Measurements from ENCODE around the gene AHNAK2.
"Not testable (repeated sequence)": the region's sequence is repeated elsewhere in the genome, so short reads cannot be mapped to it uniquely, and the experiment has no call there.

Gene AHNAK2

DNA sequence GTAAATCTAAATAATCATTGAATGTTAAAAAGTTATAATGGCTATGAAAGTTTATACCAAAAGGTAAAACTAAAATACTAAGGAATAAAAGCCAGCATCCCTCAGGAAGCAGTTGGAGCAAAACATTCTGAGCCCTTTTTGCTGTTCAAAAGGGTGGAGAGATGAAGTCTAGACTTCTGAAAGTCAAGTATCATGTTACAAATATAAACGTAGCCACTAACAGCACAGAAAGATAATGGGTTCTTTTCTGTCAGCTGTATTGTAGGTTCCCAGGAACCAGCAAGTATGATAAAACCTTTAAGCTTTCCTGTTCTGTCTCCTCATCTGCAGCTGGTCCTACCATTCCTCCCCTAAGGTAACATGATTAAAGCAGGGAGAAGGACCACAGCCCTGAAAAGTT, 69.9 kb downstream of the AHNAK2 start:
- Mint-ChIP-seq H3K27ac (no peak overlapping the region), H3K27me3 (ENCODE audit: low read depth, poor library complexity) (peaks cover 79% of the 10 kb centered on the region), H3K9me3 (peaks cover 70% of the 10 kb centered on the region), H3K4me1 (peaks cover 8% of the 10 kb centered on the region), H3K4me3 (no peak overlapping the region), H3K36me3 (ENCODE audit: low read depth) (peaks cover 11% of the 10 kb centered on the region)
- DNase-seq: no peak
- TF ChIP-seq, protein P1, sequence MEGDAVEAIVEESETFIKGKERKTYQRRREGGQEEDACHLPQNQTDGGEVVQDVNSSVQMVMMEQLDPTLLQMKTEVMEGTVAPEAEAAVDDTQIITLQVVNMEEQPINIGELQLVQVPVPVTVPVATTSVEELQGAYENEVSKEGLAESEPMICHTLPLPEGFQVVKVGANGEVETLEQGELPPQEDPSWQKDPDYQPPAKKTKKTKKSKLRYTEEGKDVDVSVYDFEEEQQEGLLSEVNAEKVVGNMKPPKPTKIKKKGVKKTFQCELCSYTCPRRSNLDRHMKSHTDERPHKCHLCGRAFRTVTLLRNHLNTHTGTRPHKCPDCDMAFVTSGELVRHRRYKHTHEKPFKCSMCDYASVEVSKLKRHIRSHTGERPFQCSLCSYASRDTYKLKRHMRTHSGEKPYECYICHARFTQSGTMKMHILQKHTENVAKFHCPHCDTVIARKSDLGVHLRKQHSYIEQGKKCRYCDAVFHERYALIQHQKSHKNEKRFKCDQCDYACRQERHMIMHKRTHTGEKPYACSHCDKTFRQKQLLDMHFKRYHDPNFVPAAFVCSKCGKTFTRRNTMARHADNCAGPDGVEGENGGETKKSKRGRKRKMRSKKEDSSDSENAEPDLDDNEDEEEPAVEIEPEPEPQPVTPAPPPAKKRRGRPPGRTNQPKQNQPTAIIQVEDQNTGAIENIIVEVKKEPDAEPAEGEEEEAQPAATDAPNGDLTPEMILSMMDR (IDR thresholded peaks at IDR 0.05): no peak

DNA sequence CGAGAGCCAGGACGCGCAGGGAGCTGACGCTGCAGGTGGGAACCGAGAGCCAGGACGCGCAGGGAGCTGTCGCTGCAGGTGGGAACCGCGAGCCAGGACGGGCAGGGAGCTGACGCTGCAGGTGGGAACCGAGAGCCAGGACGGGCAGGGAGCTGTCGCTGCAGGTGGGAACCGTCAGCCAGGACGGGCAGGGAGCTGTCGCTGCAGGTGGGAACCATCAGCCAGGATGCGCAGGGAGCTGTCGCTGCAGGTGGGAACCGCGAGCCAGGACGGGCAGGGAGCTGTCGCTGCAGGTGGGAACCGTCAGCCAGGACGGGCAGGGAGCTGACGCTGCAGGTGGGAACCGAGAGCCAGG, 72.6 kb downstream of the AHNAK2 start:
- H3K9me3 Mint-ChIP-seq: peaks cover 52% of the 10 kb centered on the region
- peaks cover 93% of the 10 kb centered on the region for H3K27me3 Mint-ChIP-seq (ENCODE audit: low read depth, poor library complexity)
- H3K27ac Mint-ChIP-seq; H3K4me3 Mint-ChIP-seq; H3K4me1 Mint-ChIP-seq; DNase-seq; H3K36me3 Mint-ChIP-seq (ENCODE audit: low read depth): not testable (repeated sequence)

DNA sequence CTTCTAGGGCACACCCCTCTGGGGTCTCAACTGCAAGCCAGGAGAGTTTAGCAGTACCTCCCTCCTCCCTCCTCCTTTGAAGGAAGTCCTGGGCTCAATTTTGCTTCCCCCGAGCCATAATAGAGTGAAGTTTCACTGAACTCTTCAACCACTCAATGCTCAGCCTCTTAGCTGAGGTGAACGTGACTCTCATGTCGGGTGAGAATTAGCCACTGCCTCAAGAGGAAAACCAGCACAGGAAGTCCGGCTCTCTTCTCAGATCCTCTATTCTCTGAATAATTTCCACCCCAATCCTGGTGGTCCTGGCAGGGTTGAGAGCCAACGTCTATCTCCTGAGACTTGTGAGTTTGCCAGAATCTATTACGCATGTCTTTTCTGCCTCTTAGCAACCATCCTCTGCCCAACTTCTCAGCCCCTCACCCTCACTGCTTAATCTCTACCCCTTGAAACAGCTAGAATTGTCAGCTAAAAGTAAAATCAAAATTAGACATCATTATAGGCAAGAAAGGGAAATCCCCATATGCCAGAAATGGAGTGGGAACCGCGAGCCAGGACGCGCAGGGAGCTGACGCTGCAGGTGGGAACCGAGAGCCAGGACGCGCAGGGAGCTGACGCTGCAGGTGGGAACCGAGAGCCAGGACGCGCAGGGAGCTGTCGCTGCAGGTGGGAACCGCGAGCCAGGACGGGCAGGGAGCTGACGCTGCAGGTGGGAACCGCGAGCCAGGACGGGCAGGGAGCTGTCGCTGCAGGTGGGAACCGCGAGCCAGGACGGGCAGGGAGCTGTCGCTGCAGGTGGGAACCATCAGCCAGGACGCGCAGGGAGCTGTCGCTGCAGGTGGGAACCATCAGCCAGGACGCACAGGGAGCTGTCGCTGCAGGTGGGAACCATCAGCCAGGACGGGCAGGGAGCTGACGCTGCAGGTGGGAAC, 73.3 kb downstream of the AHNAK2 start:
- DNase-seq; H3K36me3 Mint-ChIP-seq (ENCODE audit: low read depth); H3K4me1 Mint-ChIP-seq; H3K27ac Mint-ChIP-seq; H3K4me3 Mint-ChIP-seq: not testable (repeated sequence)
- peaks cover 47% of the 10 kb centered on the region for H3K9me3 Mint-ChIP-seq
- H3K27me3 Mint-ChIP-seq (ENCODE audit: low read depth, poor library complexity): peaks cover 95% of the 10 kb centered on the region

DNA sequence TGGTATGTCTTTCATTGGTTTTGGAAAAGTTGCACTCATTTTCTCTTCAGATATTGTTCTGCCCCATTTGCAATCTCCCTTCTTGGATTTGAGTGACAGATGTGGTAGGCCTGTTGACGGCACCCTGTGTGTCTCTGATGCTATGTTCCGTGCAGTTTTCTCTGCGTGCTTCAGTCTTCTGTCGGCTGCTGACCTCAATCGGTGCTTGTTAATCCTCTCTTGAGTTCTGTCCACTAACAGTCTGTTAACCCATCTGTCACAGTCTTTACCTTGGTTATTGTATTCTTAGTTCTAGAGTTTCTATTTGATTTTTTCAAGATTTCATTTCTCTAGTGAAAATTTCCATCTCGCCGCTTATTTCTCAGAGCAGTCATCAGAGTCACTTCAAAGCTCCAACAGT, 74.2 kb downstream of the AHNAK2 start:
- Mint-ChIP-seq H3K9me3 (peaks cover 42% of the 10 kb centered on the region), H3K27me3 (ENCODE audit: low read depth, poor library complexity) (peaks cover 88% of the 10 kb centered on the region), H3K4me3 (no peak overlapping the region), H3K4me1 (peaks cover 9% of the 10 kb centered on the region), H3K36me3 (ENCODE audit: low read depth) (peaks cover 7% of the 10 kb centered on the region), H3K27ac (no peak overlapping the region)
- DNase-seq: no peak
- TF ChIP-seq, protein P1 (IDR thresholded peaks at IDR 0.05): no peak

DNA sequence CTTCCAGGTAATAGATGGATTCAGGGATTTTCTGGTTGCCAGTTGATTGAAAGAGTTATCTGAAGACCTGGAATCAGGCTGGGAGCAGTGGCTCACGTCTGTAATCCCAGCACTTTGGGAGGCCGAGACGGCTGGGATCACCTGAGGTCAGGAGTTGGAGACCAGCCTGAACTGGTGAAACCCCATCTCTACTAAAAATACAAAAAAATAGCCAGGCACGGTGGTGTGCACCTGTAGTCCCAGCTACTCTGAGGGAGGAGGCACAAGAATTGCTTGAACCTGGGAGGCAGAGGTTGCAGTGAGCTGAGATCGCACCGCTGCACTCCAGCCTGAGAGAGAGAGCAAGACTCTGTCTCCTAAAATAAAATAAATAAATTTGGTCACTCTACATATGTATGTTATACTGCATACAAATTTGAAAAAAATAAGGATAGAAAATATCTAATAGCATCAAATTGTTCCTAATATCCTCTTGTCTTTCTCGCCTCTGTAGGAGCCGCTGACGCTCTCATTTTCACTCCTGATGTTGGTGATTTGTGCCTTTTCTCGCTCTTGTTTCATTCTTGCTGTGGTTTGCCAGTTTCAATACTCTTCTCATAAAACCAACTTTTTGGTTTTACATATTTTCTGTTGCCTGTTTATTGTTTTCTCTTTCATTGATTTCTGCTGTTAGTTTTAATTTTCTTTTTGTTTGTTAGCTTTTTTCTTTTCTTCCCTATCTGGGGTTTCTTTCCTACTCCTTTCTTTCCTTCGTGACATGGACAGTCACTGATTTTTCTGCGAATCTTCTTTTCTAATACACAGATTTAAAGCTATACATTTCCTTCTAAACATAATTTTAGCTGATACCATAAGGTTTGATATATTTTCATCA, 77.3 kb downstream of the AHNAK2 start:
- no peak overlapping the region for H3K4me3 Mint-ChIP-seq
- peaks cover 63% of the 10 kb centered on the region for H3K27me3 Mint-ChIP-seq (ENCODE audit: low read depth, poor library complexity)
- TF ChIP-seq, protein P1 (IDR thresholded peaks at IDR 0.05): no peak
- no peak for DNase-seq
- peaks cover 13% of the 10 kb centered on the region for H3K4me1 Mint-ChIP-seq
- H3K9me3 Mint-ChIP-seq: peaks cover 21% of the 10 kb centered on the region
- H3K27ac Mint-ChIP-seq: no peak overlapping the region
- H3K36me3 Mint-ChIP-seq (ENCODE audit: low read depth): peaks cover 7% of the 10 kb centered on the region

DNA sequence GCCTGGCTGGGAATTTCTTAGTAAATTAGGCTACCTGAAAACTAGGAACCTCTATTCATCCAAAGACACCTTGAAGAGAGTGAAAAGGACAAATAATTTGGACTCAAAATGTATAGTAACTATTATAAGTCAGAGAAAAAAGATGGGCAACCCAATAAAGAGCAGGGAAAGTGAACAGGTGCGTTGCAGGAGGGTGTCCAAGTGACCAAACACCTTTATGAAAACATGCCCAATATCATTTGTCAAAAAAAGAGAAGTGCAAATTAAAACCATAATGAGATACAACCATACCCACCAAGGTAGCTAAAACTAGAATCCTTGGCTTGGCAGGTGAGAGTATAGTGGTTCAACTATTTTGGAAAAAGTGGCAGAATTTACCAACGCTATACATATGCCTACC, 78.4 kb downstream of the AHNAK2 start:
- H3K36me3 Mint-ChIP-seq (ENCODE audit: low read depth): peaks cover 5% of the 10 kb centered on the region
- no peak overlapping the region for H3K4me3 Mint-ChIP-seq
- no peak overlapping the region for H3K27ac Mint-ChIP-seq
- DNase-seq: no peak
- H3K4me1 Mint-ChIP-seq: peaks cover 13% of the 10 kb centered on the region
- TF ChIP-seq, protein P1 (IDR thresholded peaks at IDR 0.05): no peak
- peaks cover 18% of the 10 kb centered on the region for H3K9me3 Mint-ChIP-seq
- peaks cover 53% of the 10 kb centered on the region for H3K27me3 Mint-ChIP-seq (ENCODE audit: low read depth, poor library complexity)

Measured in nephron progenitor cell (in vitro differentiated cells).